ENCODE results near the gene PECR. TPM values are rescaled to one million over a fixed set of nuclear protein-coding genes. Genes with fewer than 3 reads are reported as not detected.

Gene PECR
- total RNA-seq, 1 experiment from 2014 or later = 26.0 TPM

DNA sequence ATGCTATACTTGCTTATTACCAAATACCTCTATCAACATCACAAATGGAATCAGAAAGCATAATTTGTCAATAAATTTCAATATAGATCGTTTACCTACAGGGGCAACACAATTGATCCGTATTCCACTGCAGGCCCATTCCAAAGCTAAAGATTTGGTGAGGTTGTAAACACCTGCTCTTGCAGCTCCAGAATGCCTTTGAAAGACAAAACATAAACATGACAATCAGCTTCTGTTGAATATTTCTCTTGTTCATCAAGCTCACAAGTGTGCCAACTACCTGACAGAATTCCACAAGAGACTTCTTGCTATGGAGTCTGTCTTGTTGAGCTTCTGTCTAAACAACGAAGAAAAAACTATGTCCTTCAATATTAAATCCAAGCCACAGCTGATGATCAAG is 30.3 kb downstream of the PECR start:
- no TSS peak for BruUV-seq (replicated peaks)

DNA sequence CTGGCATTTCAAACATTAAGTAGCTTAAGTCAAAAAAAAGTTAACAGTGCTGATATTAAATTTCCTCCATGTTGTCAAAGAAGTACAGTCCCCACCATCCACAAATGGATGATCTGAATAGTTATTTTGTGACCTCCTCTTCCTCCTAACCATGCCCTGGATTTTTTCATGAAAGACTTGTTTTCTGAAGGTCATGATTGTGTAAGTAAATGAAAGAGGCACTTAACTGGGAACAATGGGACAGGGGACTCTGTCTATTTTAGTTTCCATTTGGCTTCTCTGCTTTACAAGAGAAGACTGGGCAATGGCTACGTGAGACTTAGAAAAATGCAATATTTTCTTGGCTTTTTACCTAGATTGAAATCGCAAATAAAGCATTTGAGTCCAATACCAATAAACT is 32.2 kb downstream of the PECR start:
- Histone ChIP-seq H3K9ac (ENCODE audit: low read length) (no peak overlapping the region), H3K4me2 (ENCODE audit: low read length) (no peak overlapping the region), H3K79me2 (ENCODE audit: low read length) (no peaks in the 10 kb centered on the region), H3K36me3 (ENCODE audit: low read depth, low read length) (no peaks in the 10 kb centered on the region), H2AFZ (ENCODE audit: low read length) (no peak overlapping the region), H3F3A (ENCODE audit: low read length, unreplicated experiment) (no peaks in the 10 kb centered on the region), H3K27me3 (ENCODE audit: low read length) (no peaks in the 10 kb centered on the region), H4K20me1 (ENCODE audit: low read length) (no peaks in the 10 kb centered on the region), H3K27ac (ENCODE audit: low read length) (no peak overlapping the region), H3K4me1 (ENCODE audit: insufficient read depth, low read length) (no peaks in the 10 kb centered on the region), H3K9me3 (ENCODE audit: low read length) (no peaks in the 10 kb centered on the region), H3K4me3 (ENCODE audit: low read length) (no peak overlapping the region), H3K9me2 (replicated peaks; ENCODE audit: low read length) (no peaks in the 10 kb centered on the region)
- no TSS peak for BruUV-seq (replicated peaks)
- ATAC-seq (no peak), DNase-seq (no peak)
- no peak for TF ChIP-seq CTCF (conservative IDR thresholded peaks at IDR 0.05; ENCODE audit: low read depth, low read length)
- TF ChIP-seq EZH2phosphoT487 (IDR thresholded peaks at IDR 0.05; ENCODE audit: borderline replicate concordance, low read length) = no peak
- intact Hi-C loops (cut with micrococcal nuclease) = no loop called here
- ChIA-PET POLR2A (ENCODE audit: unreplicated experiment) (no interaction called here), CTCF (no interaction called here)

More for the DNA sequence above, 30.3 kb downstream of the PECR start:
- Histone ChIP-seq H3K4me1 (ENCODE audit: insufficient read depth, low read length) (no peaks in the 10 kb centered on the region), H3K9ac (ENCODE audit: low read length) (no peak overlapping the region), H2AFZ (ENCODE audit: low read length) (no peak overlapping the region), H4K20me1 (ENCODE audit: low read length) (no peaks in the 10 kb centered on the region), H3K9me2 (replicated peaks; ENCODE audit: low read length) (no peaks in the 10 kb centered on the region), H3F3A (ENCODE audit: low read length, unreplicated experiment) (no peaks in the 10 kb centered on the region), H3K9me3 (ENCODE audit: low read length) (no peaks in the 10 kb centered on the region), H3K4me2 (ENCODE audit: low read length) (no peak overlapping the region), H3K79me2 (ENCODE audit: low read length) (no peaks in the 10 kb centered on the region), H3K4me3 (ENCODE audit: low read length) (no peak overlapping the region), H3K36me3 (ENCODE audit: low read depth, low read length) (no peaks in the 10 kb centered on the region), H3K27me3 (ENCODE audit: low read length) (no peaks in the 10 kb centered on the region), H3K27ac (ENCODE audit: low read length) (no peak overlapping the region)
- ATAC-seq (no peak), DNase-seq (no peak)
- POLR2A ChIA-PET (ENCODE audit: unreplicated experiment) = no interaction called here
- CTCF ChIA-PET = interaction anchor here (0.7 kb wide), 1 partner anchor 13 kb away, joined by 9 read pairs; no protein-coding TSS in a partner anchor
- TF ChIP-seq CTCF (conservative IDR thresholded peaks at IDR 0.05; ENCODE audit: low read depth, low read length) (no peak), EZH2phosphoT487 (IDR thresholded peaks at IDR 0.05; ENCODE audit: borderline replicate concordance, low read length) (no peak), EZH2 (IDR thresholded peaks at IDR 0.05; ENCODE audit: low read length, unreplicated experiment) (no peak)
- intact Hi-C loops (cut with micrococcal nuclease) = no loop called here

DNA sequence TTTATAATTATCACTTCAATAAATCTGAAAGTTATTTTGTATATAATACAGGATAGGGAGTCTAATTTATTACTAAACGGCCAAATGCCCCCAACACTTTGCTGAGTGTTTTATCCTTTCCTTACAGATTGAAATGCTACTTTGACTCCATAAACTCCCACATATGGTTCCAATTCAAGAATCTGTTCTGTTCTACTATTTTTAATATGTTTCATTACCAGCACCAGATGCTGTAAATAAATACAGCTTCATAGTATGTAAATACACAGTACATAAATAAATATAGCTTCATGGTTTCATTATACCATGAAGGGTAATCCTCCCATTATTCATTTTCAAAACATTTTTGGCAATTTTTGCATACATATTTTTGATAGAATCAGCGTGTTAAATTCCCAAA is 34.2 kb downstream of the PECR start:
- H3K9me2 ChIP-seq (replicated peaks; ENCODE audit: low read length) = no peaks in the 10 kb centered on the region
- no peak overlapping the region for H3K9ac ChIP-seq (ENCODE audit: low read length)
- CTCF ChIA-PET = no interaction called here
- BruUV-seq (replicated peaks) = no TSS peak
- no peak for DNase-seq
- ATAC-seq = no peak
- TF ChIP-seq EZH2 (IDR thresholded peaks at IDR 0.05; ENCODE audit: low read length, unreplicated experiment) = no peak
- no peak for TF ChIP-seq CTCF (conservative IDR thresholded peaks at IDR 0.05; ENCODE audit: low read depth, low read length)
- no peak for TF ChIP-seq EZH2phosphoT487 (IDR thresholded peaks at IDR 0.05; ENCODE audit: borderline replicate concordance, low read length)
- no peaks in the 10 kb centered on the region for H3K9me3 ChIP-seq (ENCODE audit: low read length)
- no peaks in the 10 kb centered on the region for H3F3A ChIP-seq (ENCODE audit: low read length, unreplicated experiment)
- H3K36me3 ChIP-seq (ENCODE audit: low read depth, low read length) = no peaks in the 10 kb centered on the region
- H3K27me3 ChIP-seq (ENCODE audit: low read length) = no peaks in the 10 kb centered on the region
- H2AFZ ChIP-seq (ENCODE audit: low read length) = no peak overlapping the region
- H3K79me2 ChIP-seq (ENCODE audit: low read length) = no peaks in the 10 kb centered on the region
- POLR2A ChIA-PET (ENCODE audit: unreplicated experiment) = no interaction called here
- no peak overlapping the region for H3K4me3 ChIP-seq (ENCODE audit: low read length)
- intact Hi-C loops (cut with micrococcal nuclease) = no loop called here
- H3K4me2 ChIP-seq (ENCODE audit: low read length) = no peak overlapping the region
- no peaks in the 10 kb centered on the region for H3K4me1 ChIP-seq (ENCODE audit: insufficient read depth, low read length)
- H3K27ac ChIP-seq (ENCODE audit: low read length) = no peak overlapping the region
- no peaks in the 10 kb centered on the region for H4K20me1 ChIP-seq (ENCODE audit: low read length)
